HG03575 (cell line): Measurements from ENCODE around the gene STEAP3.

ENCODE experiments used
- ATAC-seq: cut with Tn5 transposase; IDR thresholded peaks from one replicate; pipeline ENCODE4 v1.9.1; 2021; ENCODE audit not compliant: unreplicated experiment, insufficient number of reproducible peaks, low FRiP score; ENCODE audit errors: extremely low read depth

STEAP3 gene

GRCh38 chr2:119307419-119308140 is 83.9 kb downstream of the STEAP3 start:
- ATAC-seq, result no peak

GRCh38 chr2:119308793-119309330 is 85.2 kb downstream of the STEAP3 start:
- ATAC-seq, result no peak

GRCh38 chr2:119311371-119311770 is 87.7 kb downstream of the STEAP3 start:
- ATAC-seq, result no peak

- ATAC-seq, result no peak
Measured at GRCh38 chr2:119311831-119312230, 88.2 kb downstream of the STEAP3 start.
